ENCODE data around the gene PPFIA1.

The PPFIA1 gene

DNA sequence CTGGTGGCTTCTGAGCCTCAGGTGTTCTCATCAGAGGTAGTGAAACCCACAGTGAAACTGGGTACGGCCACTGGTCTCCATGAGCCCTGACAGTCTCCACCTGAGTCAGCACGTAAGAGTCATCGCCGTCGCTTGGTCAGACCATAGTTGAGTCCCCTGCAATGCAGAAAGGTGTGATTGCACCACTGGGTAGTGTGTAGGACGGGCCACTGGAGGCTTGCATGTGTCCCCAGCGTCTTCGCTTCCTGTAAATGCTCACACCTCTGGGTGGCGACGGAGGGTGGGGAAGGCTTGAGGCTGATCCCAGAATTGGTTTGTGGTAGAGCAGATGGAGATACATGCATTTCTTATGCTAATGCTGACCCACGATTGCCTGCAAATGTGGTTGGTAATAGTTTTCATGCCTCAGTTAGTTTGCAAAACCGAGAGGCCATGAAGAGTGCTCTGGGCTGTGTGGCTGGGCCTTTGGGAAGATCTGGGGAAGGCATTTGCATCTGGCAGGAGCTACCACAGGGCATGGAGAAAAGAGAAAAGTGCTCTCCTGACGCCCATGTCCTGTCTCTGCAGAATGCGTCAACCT, 154.4 kb downstream of the PPFIA1 start:
- no peaks in the 10 kb centered on the region for H3K9me3 ChIP-seq
- no peak for DNase-seq
- H3K27me3 ChIP-seq, result no peaks in the 10 kb centered on the region
- intact Hi-C loops (cut with DNase I; ENCODE audit: low total_unique reads), result no loop called here
- no peak overlapping the region for H3K27ac ChIP-seq
- peaks cover 0 to 2% (median 0%) of the 10 kb centered on the region in 4 donors for H3K4me1 ChIP-seq
- peaks cover 70 to 100% (median 96%) of the 10 kb centered on the region in 3 donors for H3K36me3 ChIP-seq
- TF ChIP-seq, protein P1, sequence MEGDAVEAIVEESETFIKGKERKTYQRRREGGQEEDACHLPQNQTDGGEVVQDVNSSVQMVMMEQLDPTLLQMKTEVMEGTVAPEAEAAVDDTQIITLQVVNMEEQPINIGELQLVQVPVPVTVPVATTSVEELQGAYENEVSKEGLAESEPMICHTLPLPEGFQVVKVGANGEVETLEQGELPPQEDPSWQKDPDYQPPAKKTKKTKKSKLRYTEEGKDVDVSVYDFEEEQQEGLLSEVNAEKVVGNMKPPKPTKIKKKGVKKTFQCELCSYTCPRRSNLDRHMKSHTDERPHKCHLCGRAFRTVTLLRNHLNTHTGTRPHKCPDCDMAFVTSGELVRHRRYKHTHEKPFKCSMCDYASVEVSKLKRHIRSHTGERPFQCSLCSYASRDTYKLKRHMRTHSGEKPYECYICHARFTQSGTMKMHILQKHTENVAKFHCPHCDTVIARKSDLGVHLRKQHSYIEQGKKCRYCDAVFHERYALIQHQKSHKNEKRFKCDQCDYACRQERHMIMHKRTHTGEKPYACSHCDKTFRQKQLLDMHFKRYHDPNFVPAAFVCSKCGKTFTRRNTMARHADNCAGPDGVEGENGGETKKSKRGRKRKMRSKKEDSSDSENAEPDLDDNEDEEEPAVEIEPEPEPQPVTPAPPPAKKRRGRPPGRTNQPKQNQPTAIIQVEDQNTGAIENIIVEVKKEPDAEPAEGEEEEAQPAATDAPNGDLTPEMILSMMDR (IDR thresholded peaks at IDR 0.05), result no peak
- H3K4me3 ChIP-seq, result no peak overlapping the region

DNA sequence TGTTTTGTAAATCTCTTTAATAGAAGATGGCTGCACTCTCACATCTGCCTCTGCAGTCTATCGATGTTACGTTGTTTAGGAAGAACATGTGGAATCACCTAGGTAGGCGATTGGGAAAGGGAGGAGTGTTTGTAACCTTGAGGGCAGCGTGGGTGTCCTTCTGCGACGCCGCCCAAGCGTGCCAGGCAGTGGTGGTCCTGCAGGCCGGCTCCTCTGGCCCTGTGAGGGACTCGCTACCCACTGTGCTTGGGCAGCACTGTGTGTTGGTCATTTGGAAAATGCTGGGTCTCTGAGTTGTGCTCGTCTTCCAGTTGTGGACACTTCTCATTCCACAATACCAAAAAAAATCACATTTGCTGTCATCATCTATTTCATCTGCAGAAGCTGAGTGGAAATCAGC, 156.9 kb downstream of the PPFIA1 start:
- intact Hi-C loops (cut with DNase I; ENCODE audit: low total_unique reads), result no loop called here
- Histone ChIP-seq H3K9me3 (no peaks in the 10 kb centered on the region), H3K27me3 (no peaks in the 10 kb centered on the region), H3K36me3 (peaks cover 71 to 100% (median 96%) of the 10 kb centered on the region in 3 donors), H3K4me1 (peaks cover 0 to 3% (median 0%) of the 10 kb centered on the region in 4 donors), H3K27ac (no peak overlapping the region), H3K4me3 (no peak overlapping the region)
- TF ChIP-seq, protein P1 (IDR thresholded peaks at IDR 0.05), result no peak
- no peak for DNase-seq

DNA sequence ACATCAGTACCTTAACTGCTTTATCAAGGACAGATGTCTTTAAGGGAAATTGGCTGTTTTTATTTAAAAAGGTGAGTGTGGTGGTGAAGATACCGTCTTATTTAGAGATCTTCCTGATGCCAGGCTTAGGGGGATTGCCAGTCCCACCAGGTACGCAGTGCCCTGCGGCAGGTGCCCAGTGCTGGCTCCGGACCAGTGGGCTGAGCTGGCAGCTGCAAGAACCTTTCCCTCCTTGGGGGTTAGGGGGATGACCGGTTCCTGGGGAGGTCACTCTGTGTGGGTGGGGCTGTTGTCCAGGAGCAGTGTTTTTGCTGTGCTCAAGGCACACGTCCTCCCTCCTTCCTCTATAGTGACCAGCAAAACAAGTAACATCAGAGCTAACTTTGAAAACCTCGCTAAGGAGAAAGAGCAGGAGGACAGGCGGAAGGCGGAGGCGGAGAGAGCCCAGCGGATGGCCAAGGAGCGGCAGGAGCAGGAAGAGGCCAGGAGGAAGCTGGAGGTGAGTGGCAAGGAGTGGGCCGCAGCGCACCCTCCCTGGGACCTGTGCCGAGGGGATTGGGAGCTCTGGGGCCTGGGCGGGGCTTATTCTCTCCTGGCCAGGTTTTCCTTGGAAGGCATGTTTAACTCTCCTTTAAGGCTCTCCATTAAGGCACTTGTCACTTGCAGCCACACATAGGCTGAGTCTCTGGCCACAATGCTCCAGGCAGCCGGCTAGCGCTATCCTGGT, 158.4 kb downstream of the PPFIA1 start:
- Histone ChIP-seq H3K9me3 (no peaks in the 10 kb centered on the region), H3K27ac (no peak overlapping the region), H3K4me1 (peaks cover 0 to 3% (median 0%) of the 10 kb centered on the region in 4 donors), H3K36me3 (peaks cover 71 to 100% (median 96%) of the 10 kb centered on the region in 3 donors), H3K27me3 (no peaks in the 10 kb centered on the region), H3K4me3 (no peak overlapping the region)
- TF ChIP-seq, protein P1 (IDR thresholded peaks at IDR 0.05), result no peak
- intact Hi-C loops (cut with DNase I; ENCODE audit: low total_unique reads), result no loop called here
- DNase-seq, result no peak

DNA sequence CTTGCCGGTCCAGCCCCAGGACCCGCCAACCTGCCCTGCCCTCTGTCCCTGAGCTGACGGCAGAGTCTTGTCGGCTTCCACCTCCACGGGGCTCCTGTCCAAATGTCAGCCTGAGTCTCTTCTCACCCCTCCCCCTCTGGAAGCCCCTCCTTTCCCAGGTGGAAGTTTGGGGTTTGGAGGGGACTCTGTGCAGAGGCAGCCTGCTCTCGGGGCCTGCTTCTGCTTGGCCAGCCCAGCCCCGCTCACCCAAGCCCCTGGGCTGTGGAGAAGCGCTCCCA, 158.9 kb downstream of the PPFIA1 start:
- Histone ChIP-seq H3K27me3 (no peaks in the 10 kb centered on the region), H3K4me3 (no peak overlapping the region), H3K27ac (no peak overlapping the region), H3K9me3 (no peaks in the 10 kb centered on the region), H3K4me1 (peaks cover 0 to 3% (median 0%) of the 10 kb centered on the region in 4 donors), H3K36me3 (peaks cover 73 to 100% (median 96%) of the 10 kb centered on the region in 3 donors)
- intact Hi-C loops (cut with DNase I; ENCODE audit: low total_unique reads), result no loop called here
- DNase-seq, result no peak
- TF ChIP-seq, protein P1 (IDR thresholded peaks at IDR 0.05), result no peak

DNA sequence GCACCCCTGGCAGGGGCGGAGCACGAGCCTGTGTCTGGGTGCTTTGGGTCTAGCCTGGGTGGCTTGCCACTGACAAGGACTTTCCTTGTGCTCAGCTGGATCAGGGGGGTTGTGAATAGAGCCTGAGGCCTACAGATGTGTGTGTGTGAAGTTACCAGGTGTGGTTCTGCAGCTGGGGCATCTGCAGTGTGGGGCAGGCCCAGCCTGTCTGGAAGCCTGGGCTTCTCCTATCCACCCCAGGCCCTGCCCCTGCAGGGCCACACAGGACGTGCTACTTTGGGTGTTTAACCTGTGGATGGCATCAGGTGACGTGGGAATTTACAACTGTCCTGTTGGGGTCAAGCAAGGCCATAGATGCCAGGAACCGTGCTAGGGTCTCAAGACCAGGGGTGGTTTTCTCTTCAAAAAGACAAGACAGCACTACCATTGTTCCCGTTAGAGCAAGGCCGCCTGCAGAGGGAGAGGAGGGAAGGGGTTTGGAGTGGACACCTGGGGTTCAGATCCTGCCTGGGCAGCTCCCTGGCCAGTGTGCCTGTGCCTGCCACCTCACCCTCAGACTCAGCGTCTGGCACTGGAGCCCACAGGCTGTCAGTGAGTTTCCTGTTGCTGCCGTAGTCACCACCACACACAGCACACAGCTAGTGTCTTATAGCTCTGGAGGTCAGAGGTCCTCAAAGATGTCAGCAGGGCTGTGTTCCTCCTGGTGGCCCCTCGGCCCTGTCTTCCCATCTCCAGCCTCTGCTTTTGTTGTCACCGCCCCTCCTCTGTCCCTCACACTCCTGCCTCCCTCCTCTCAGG, 159.4 kb downstream of the PPFIA1 start:
- TF ChIP-seq, protein P1 (IDR thresholded peaks at IDR 0.05), result no peak
- peaks cover 0 to 3% (median 0%) of the 10 kb centered on the region in 4 donors for H3K4me1 ChIP-seq
- no peak for DNase-seq
- no peak overlapping the region for H3K4me3 ChIP-seq
- no peaks in the 10 kb centered on the region for H3K9me3 ChIP-seq
- intact Hi-C loops (cut with DNase I; ENCODE audit: low total_unique reads), result no loop called here
- no peaks in the 10 kb centered on the region for H3K27me3 ChIP-seq
- peaks cover 73 to 100% (median 96%) of the 10 kb centered on the region in 3 donors for H3K36me3 ChIP-seq
- H3K27ac ChIP-seq, result no peak overlapping the region
